Natural killer cell (primary cell): ENCODE results near the gene USP48. TPM values are rescaled to one million over a fixed set of nuclear protein-coding genes. Genes with fewer than 3 reads are reported as not detected.

ENCODE experiments used
- ATAC-seq, 3 donors: fragments of 150-1000 bp in 2 of 3; fragments of 200-7000 bp in 1 of 3; cut with Tn5 transposase; 1 replicate in 1 of 3; 2 replicates in 2 of 3; pipeline ENCODE4 v1.10.0; 2021; ENCODE audit warnings: mild to moderate bottlenecking in 2 of 3, moderate library complexity in 2 of 3
- DNase-seq, 2 donors: peaks; one replicate each; pipeline versions ENCODE4 v3.0.0 to v3.0.0-alpha.2; 2013 to 2021; ENCODE audit warnings: mixed read lengths in 1 of 2
- H3K27ac ChIP-seq: one replicate; pipeline ENCODE4 v1.5.1; 2013; ENCODE audit warnings: mild to moderate bottlenecking, low read length
- H3K27me3 ChIP-seq: one replicate; pipeline ENCODE4 v1.6.1; 2013; ENCODE audit warnings: low read length; ENCODE audit not compliant: control insufficient read depth, insufficient read depth
- H3K36me3 ChIP-seq: one replicate; pipeline ENCODE4 v1.6.1; 2013; ENCODE audit warnings: low read length; ENCODE audit not compliant: control insufficient read depth, insufficient read depth
- H3K4me1 ChIP-seq: one replicate; pipeline ENCODE4 v1.6.1; 2013; ENCODE audit warnings: low read length; ENCODE audit not compliant: control insufficient read depth, insufficient read depth
- H3K4me3 ChIP-seq: one replicate; pipeline ENCODE4 v1.5.1; 2013; ENCODE audit warnings: low read length
- H3K9me3 ChIP-seq: one replicate; pipeline ENCODE4 v1.6.1; 2013; ENCODE audit warnings: low read length; ENCODE audit not compliant: control insufficient read depth, insufficient read depth
- H3K27ac Mint-ChIP-seq, 2 donors: one replicate each; pipeline ENCODE4 v1.8.0; 2022; ENCODE audit warnings: mild to moderate bottlenecking in 2 of 2, mixed read lengths in 2 of 2, moderate library complexity in 1 of 2
- H3K27me3 Mint-ChIP-seq, 2 donors: one replicate each; pipeline ENCODE4 v1.8.0; 2022; ENCODE audit warnings: low read depth in 2 of 2, mixed read lengths in 2 of 2
- H3K36me3 Mint-ChIP-seq: one replicate; pipeline ENCODE4 v1.8.0; 2022; ENCODE audit warnings: mixed read lengths
- H3K4me1 Mint-ChIP-seq, 2 donors: one replicate each; pipeline ENCODE4 v1.8.0; 2022; ENCODE audit warnings: mixed read lengths in 2 of 2
- H3K4me3 Mint-ChIP-seq: one replicate; pipeline ENCODE4 v1.8.0; 2022; ENCODE audit warnings: mild to moderate bottlenecking, moderate library complexity, mixed read lengths
- H3K9me3 Mint-ChIP-seq, 2 donors: one replicate each; pipeline ENCODE4 v1.8.0; 2022; ENCODE audit warnings: mixed read lengths in 2 of 2
- CTCF ChIP-seq: fragments of 200-600 bp; IDR thresholded peaks from one replicate; pipeline ENCODE4 v1.8.0; 2022; ENCODE audit warnings: antibody characterized with exemption
- WGBS: methylation state at CpG from one replicate; pipeline ENCODE4 v1.1.7; 2013; ENCODE audit warnings: missing lambda C conversion rate; ENCODE audit not compliant: insufficient coverage; 5-methylcytosine and 5-hydroxymethylcytosine counted together
- intact Hi-C: fragments of 100-400 bp; cut with micrococcal nuclease; formaldehyde crosslinking; loops from one replicate; pipeline ENCODE4 v1.14.2; 2022
- total RNA-seq, 4 donors: library from RNA; stranded (reverse); fragments of 120-200 nt in 1 of 4; gene quantifications; one replicate each; pipeline versions ENCODE4 v1.2.3 to v1.2.4, GENCODE V29; 2013 to 2022

Gene USP48
- total RNA-seq, 3 donors from 2014 or later (not counting 1 experiment from before 2014, with no cell fraction given) = 71.4 to 127 (median 90.5) TPM

GRCh38 chr1:21662426-21663247 lies 120.3 kb downstream of the USP48 start:
- peaks cover 24 to 33% of the 10 kb centered on the region in 2 donors for H3K27me3 Mint-ChIP-seq
- no peak overlapping the region for H3K4me3 Mint-ChIP-seq
- ATAC-seq = no peak

GRCh38 chr1:21661886-21662285 lies 121.1 kb downstream of the USP48 start:
- intact Hi-C loops = no loop called here
- H3K27me3 Mint-ChIP-seq = peaks cover 24 to 30% of the 10 kb centered on the region in 2 donors
- WGBS = 81% methylated on average over 5 of the region's 5 CpGs
- Histone ChIP-seq H3K27ac (no peak overlapping the region), H3K36me3 (no peaks in the 10 kb centered on the region), H3K4me1 (peaks cover 7% of the 10 kb centered on the region), H3K27me3 (peaks cover 10% of the 10 kb centered on the region), H3K9me3 (no peaks in the 10 kb centered on the region), H3K4me3 (no peak overlapping the region)
- no peak overlapping the region for H3K4me3 Mint-ChIP-seq
- DNase-seq (no peak), ATAC-seq (no peak)
- no peaks in the 10 kb centered on the region for H3K9me3 Mint-ChIP-seq
- no peak overlapping the region for H3K27ac Mint-ChIP-seq
- H3K4me1 Mint-ChIP-seq = peaks cover 0 to 8% of the 10 kb centered on the region in 2 donors
- H3K36me3 Mint-ChIP-seq = no peaks in the 10 kb centered on the region
- TF ChIP-seq CTCF = no peak

More at GRCh38 chr1:21662426-21663247, 120.3 kb downstream of the USP48 start:
- no peak for TF ChIP-seq CTCF
- Mint-ChIP-seq H3K27ac (no peak overlapping the region), H3K36me3 (no peaks in the 10 kb centered on the region), H3K4me1 (peaks cover 0 to 8% of the 10 kb centered on the region in 2 donors), H3K9me3 (no peaks in the 10 kb centered on the region)
- no peak overlapping the region for H3K4me3 ChIP-seq
- no peaks in the 10 kb centered on the region for H3K36me3 ChIP-seq
- peaks cover 7% of the 10 kb centered on the region for H3K4me1 ChIP-seq
- WGBS = 92% methylated on average over 6 of the region's 6 CpGs
- no peak overlapping the region for H3K27ac ChIP-seq
- intact Hi-C loops = no loop called here
- no peaks in the 10 kb centered on the region for H3K9me3 ChIP-seq
- peaks cover 14% of the 10 kb centered on the region for H3K27me3 ChIP-seq
- no peak for DNase-seq

GRCh38 chr1:21659924-21660326 lies 123.0 kb downstream of the USP48 start:
- Mint-ChIP-seq H3K27ac (no peak overlapping the region), H3K36me3 (no peaks in the 10 kb centered on the region), H3K27me3 (peaks cover 15 to 26% of the 10 kb centered on the region in 2 donors), H3K9me3 (no peaks in the 10 kb centered on the region), H3K4me3 (no peak overlapping the region), H3K4me1 (peaks cover 0 to 8% of the 10 kb centered on the region in 2 donors)
- Histone ChIP-seq H3K4me3 (no peak overlapping the region), H3K27ac (no peak overlapping the region), H3K27me3 (peaks cover 10% of the 10 kb centered on the region), H3K36me3 (no peaks in the 10 kb centered on the region), H3K9me3 (no peaks in the 10 kb centered on the region), H3K4me1 (peaks cover 7% of the 10 kb centered on the region)
- ATAC-seq = no peak
- DNase-seq = no peak
- WGBS = 61% methylated on average over 4 of the region's 4 CpGs
- no peak for TF ChIP-seq CTCF
- intact Hi-C loops = loop anchor here (10.0 kb wide), 1 partner anchor 405 kb away; no protein-coding TSS in a partner anchor
